ENCODE measurements around the gene LSMEM2.

GRCh38 chr3:50271314-50271936 lies 7.5 kb upstream of the LSMEM2 start:
- TF ChIP-seq, protein P1, sequence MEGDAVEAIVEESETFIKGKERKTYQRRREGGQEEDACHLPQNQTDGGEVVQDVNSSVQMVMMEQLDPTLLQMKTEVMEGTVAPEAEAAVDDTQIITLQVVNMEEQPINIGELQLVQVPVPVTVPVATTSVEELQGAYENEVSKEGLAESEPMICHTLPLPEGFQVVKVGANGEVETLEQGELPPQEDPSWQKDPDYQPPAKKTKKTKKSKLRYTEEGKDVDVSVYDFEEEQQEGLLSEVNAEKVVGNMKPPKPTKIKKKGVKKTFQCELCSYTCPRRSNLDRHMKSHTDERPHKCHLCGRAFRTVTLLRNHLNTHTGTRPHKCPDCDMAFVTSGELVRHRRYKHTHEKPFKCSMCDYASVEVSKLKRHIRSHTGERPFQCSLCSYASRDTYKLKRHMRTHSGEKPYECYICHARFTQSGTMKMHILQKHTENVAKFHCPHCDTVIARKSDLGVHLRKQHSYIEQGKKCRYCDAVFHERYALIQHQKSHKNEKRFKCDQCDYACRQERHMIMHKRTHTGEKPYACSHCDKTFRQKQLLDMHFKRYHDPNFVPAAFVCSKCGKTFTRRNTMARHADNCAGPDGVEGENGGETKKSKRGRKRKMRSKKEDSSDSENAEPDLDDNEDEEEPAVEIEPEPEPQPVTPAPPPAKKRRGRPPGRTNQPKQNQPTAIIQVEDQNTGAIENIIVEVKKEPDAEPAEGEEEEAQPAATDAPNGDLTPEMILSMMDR (optimal IDR thresholded peaks at IDR 0.05 in 1 of 3, IDR thresholded peaks at IDR 0.05 in 1 of 3, conservative IDR thresholded peaks at IDR 0.05 in 1 of 3; ENCODE audit: extremely low read depth in 1 of 3, insufficient read depth in 2 of 3, low read length in 3 of 3), result no peak
- no peak for TF ChIP-seq EZH2 (IDR thresholded peaks at IDR 0.05; ENCODE audit: low read length)

All from keratinocyte (primary cell).